ENCODE data around the gene ICAM5.

The ICAM5 gene

DNA sequence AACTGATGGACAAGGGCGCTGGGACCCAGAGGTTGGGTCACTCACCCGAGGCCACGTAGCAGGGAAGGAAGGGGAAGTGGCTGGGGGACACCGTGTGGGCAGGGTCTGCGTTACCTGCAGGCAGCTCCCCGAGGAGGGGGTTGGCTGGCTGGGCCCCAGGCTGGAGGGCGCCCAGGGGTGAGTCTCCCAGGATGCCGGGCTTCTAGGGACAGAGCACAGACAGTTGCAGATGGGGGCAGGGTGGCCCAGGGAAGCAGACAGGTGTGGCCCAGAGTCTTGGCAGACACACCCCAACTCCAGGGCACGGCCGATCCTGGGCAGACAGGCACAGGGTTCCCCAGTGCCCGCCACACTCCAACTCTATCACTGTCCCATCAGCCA, 31.7 kb downstream of the ICAM5 start:
- TF ChIP-seq, protein P1, sequence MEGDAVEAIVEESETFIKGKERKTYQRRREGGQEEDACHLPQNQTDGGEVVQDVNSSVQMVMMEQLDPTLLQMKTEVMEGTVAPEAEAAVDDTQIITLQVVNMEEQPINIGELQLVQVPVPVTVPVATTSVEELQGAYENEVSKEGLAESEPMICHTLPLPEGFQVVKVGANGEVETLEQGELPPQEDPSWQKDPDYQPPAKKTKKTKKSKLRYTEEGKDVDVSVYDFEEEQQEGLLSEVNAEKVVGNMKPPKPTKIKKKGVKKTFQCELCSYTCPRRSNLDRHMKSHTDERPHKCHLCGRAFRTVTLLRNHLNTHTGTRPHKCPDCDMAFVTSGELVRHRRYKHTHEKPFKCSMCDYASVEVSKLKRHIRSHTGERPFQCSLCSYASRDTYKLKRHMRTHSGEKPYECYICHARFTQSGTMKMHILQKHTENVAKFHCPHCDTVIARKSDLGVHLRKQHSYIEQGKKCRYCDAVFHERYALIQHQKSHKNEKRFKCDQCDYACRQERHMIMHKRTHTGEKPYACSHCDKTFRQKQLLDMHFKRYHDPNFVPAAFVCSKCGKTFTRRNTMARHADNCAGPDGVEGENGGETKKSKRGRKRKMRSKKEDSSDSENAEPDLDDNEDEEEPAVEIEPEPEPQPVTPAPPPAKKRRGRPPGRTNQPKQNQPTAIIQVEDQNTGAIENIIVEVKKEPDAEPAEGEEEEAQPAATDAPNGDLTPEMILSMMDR (conservative IDR thresholded peaks at IDR 0.05), result no peak
- H3K27ac ChIP-seq, result no peak overlapping the region

DNA sequence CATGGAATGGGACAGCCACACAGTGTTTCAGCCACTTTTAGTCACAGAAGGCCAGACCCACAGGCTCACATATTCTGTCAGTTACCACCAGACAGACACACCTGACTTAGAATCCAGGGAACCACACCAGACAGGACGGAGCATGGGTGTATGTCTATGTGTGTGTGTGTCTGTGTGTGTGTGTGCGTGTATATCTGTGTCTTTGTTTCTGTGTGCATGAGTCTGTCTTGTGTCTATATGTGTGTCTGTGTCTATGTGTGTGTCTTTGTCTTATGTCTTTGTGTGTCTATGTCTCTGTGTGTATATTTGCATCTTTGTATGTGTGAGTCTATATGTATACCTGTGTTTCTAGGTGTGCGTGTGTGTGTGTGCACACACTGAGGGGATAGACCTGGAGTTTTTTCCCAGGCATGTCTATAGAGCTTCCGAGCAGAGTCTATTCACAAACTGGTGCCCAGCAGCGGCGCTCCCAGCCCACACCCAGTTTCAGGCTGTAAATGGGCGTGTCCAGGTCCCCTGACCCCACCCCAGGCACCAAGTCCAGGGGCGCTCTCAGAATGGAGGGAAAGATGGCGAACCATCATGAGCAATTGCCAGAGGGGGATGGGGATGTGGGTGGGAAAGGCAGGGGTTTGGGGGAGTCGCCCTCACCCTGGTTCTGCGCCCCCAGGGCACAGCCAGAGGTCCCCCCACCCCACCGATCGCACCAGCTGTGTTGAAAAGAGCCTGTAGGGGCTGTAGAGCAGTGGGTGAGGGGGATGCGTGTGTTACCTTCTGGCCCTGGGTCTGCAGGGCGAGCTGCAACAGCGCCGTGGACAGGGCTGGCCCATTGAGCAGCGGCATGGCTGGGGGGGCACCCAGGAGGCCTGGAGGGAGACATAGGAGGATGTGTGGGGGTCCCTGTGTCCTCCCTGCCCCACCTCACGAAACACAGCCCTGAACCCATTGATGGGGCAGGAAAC, 32.4 kb downstream of the ICAM5 start:
- TF ChIP-seq, protein P1 (conservative IDR thresholded peaks at IDR 0.05), result no peak
- no peak overlapping the region for H3K27ac ChIP-seq

DNA sequence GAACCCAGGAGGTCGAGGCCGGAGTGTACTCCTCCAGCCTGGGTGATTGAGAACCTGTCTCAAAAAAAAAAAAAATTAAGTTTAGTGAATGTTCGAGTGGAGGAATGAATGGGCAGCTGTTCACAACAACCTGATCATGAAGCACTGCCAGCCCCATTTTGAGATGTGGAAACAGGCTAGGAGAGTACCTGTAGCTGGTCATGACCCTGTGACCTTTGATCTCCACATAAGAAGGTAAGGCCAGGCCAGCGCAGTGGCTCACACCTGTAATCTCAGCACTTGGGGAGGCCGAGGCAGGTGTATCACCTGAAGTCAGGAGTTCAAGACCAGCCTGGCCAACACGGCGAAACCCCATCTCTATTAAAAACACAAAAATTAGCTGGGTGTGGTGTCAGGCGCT, 36.0 kb downstream of the ICAM5 start:
- TF ChIP-seq, protein P1 (conservative IDR thresholded peaks at IDR 0.05), result no peak

DNA sequence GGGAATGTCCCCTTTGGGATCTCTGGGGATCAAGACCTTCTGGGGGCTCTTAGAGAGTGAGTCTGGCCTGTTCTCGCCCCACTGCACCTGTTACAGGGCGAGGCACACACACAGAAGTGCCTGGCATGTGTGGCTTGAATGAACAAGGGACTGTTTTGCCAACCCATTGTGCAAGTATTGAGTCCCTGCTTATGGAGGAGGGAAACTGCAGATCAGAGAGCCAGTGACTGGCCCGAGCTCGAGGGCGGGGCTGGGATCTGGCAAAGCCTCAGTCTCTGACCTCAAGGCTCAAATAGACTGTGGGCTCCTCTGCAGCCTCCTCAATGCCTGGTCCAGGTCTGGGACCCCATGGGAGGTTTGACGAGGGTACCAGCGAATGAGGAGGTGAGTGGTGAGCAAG, 38.0 kb downstream of the ICAM5 start:
- H3K27ac ChIP-seq, result no peak overlapping the region
- TF ChIP-seq, protein P1 (conservative IDR thresholded peaks at IDR 0.05), result no peak

More for the DNA sequence above, 36.0 kb downstream of the ICAM5 start:
- no peak overlapping the region for H3K27ac ChIP-seq

DNA sequence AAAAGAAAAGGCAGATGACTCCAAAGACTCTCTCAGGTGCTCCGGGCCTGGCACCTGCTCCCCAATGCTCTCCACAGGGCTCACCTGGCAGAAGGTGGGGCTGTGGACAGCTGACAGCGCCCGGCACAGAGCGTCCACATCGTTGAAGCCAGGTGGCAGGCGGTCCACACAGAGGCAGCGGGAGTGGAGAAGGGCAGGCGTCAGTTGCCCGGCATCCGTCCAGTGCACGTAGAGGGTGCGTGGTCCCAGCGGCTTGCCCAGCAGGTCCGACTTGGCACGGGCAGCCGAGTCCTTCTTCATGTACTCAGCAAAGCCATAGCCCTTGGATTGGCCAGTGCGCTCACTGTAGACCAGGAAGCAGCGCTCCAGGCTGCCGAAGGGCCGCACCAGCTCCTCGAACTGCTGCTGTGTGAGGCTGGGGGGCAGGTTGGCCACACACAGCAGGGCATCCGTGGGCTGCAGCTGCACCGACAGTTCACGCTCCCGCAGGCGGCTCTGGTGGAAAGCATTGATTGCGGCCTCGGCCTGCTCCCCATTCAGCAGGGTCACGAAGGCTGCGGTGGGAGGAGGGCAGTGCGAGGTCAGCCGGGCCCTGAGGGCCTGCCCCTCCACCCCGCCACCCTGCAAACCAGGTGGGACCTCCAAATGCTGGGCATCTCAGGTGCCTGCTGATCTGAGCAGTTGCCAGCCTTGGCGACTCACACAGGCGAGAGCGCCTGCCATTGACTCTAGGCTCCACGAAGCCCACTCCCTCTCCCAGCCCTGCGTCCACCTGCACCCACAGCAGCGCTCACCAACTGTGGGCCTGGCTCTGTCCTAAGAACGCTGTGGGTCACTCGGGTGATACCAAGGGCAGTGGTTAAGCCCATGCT, 39.0 kb downstream of the ICAM5 start:
- no peak overlapping the region for H3K27ac ChIP-seq
- TF ChIP-seq, protein P1 (conservative IDR thresholded peaks at IDR 0.05), result no peak

DNA sequence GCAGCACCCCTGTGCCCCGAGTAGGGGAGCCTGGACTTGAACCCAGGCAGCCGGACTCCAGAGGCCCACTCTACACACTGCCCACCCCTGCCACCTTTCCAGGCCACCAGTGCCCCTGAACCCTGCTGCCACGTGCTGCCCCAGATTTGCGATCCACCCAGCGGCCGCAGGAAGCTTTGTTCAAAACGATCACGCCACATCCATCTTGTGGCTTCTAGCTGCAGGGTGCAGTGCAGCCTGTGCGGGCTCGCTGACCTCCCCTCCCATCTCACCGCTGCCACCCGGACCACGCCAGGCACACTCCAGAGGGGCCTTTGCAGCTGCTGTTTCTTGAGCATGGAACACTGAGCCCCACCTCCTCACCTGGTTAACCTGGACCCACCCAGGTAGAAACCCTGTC, 39.8 kb downstream of the ICAM5 start:
- TF ChIP-seq, protein P1 (conservative IDR thresholded peaks at IDR 0.05), result no peak

More for the DNA sequence above, 39.8 kb downstream of the ICAM5 start:
- H3K27ac ChIP-seq, result no peak overlapping the region

Measured in VCaP (cell line).